Measurements from ENCODE around the gene CCDC154.

The CCDC154 gene

GRCh38 chr16:1466968-1467521 is 22.7 kb upstream of the CCDC154 start:
- peak overlapping the region; percentile 75 for H3K27ac Mint-ChIP-seq
- no peak for DNase-seq
- H3K9me3 Mint-ChIP-seq = no peaks in the 10 kb centered on the region
- H3K36me3 Mint-ChIP-seq = peaks cover 11 to 29% of the 10 kb centered on the region in 2 donors
- no peaks in the 10 kb centered on the region for H3K27me3 Mint-ChIP-seq
- no peak for ATAC-seq (replicated peaks)
- H3K4me3 Mint-ChIP-seq = no peak overlapping the region
- peaks cover 31 to 41% of the 10 kb centered on the region in 2 donors for H3K4me1 Mint-ChIP-seq

DNA sequence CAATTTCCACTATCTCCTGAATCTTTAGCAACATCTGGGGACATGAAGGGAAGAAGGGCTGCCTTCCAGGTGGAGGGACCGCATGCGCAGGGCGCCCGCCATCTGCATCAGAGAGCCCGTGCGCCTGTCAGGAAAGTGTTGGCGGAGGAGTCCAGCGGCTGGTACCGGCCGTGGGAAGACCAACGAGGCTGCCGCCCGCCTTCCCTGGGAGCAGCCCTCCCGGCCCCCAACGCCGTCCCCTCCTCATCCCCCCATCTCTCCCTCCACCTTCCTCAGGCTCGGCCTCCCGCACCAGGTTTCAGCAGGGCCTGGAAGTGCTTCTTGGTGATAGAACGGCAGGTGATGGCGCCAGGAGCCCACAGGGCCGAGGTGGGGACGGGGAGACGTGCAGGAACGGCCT is 21.7 kb upstream of the CCDC154 start:
- Mint-ChIP-seq H3K27ac (peak overlapping the region; percentile 57), H3K4me3 (no peak overlapping the region), H3K4me1 (peaks cover 22 to 31% of the 10 kb centered on the region in 2 donors), H3K36me3 (peaks cover 15 to 33% of the 10 kb centered on the region in 2 donors), H3K27me3 (no peaks in the 10 kb centered on the region), H3K9me3 (no peaks in the 10 kb centered on the region)
- DNase-seq = no peak
- ATAC-seq (replicated peaks) = no peak

GRCh38 chr16:1465567-1465915 is 21.2 kb upstream of the CCDC154 start:
- H3K27ac Mint-ChIP-seq = peak overlapping the region; percentile 54
- no peaks in the 10 kb centered on the region for H3K9me3 Mint-ChIP-seq
- H3K4me3 Mint-ChIP-seq = no peak overlapping the region
- no peaks in the 10 kb centered on the region for H3K27me3 Mint-ChIP-seq
- peaks cover 18 to 34% of the 10 kb centered on the region in 2 donors for H3K36me3 Mint-ChIP-seq
- DNase-seq (no peak), ATAC-seq (replicated peaks) (no peak)
- H3K4me1 Mint-ChIP-seq = peaks cover 17 to 26% of the 10 kb centered on the region in 2 donors

GRCh38 chr16:1464894-1465566 is 20.7 kb upstream of the CCDC154 start:
- H3K27ac Mint-ChIP-seq = peak overlapping the region; percentile 60

DNA sequence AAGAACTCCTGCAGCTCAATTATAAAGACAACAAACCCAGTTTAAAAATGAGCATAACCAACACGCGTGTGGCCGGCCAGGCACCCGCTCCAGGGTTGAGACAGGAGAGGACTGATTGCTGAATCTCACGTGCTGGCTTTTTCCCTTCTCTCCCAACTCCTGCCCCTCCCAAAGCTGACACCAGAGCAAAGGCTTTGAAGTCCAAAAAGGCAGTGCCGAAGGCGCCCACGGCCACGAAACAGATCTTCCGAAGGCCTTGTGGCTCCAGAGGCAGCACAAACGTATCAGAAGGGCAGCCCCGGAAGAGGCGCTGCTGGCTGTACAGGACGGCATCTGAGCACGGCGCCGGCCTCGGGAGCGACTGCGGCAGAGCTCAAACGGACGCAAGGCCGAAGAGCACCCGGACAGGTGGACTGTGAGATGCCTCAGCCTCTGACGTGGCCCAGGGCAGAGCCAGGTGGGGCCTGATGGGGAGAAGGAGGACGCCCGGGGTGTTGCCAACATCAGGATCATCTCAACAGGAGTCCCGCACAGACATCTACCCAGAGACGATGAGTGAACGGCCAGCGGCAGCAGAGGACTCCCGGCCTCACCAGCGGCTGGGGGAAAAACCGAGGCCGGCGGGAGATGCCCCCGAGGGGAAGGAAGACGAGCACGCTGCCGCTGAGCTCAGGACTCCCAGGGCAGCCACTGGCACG is 20.0 kb upstream of the CCDC154 start:
- no peak overlapping the region for H3K27ac Mint-ChIP-seq
- no peak for ATAC-seq (replicated peaks)
- H3K27me3 Mint-ChIP-seq = no peaks in the 10 kb centered on the region
- DNase-seq = no peak
- peaks cover 21 to 44% of the 10 kb centered on the region in 2 donors for H3K36me3 Mint-ChIP-seq
- H3K4me3 Mint-ChIP-seq = no peak overlapping the region
- no peaks in the 10 kb centered on the region for H3K9me3 Mint-ChIP-seq
- peaks cover 16 to 22% of the 10 kb centered on the region in 2 donors for H3K4me1 Mint-ChIP-seq

More at GRCh38 chr16:1464894-1465566, 20.7 kb upstream of the CCDC154 start:
- H3K36me3 Mint-ChIP-seq = peaks cover 18 to 39% of the 10 kb centered on the region in 2 donors
- H3K4me1 Mint-ChIP-seq = peaks cover 17 to 23% of the 10 kb centered on the region in 2 donors
- DNase-seq (no peak), ATAC-seq (replicated peaks) (no peak)
- no peaks in the 10 kb centered on the region for H3K9me3 Mint-ChIP-seq
- no peak overlapping the region for H3K4me3 Mint-ChIP-seq
- H3K27me3 Mint-ChIP-seq = no peaks in the 10 kb centered on the region

GRCh38 chr16:1461146-1461545 is 16.8 kb upstream of the CCDC154 start:
- DNase-seq (no peak), ATAC-seq (replicated peaks) (no peak)
- peaks cover 33 to 45% of the 10 kb centered on the region in 2 donors for H3K36me3 Mint-ChIP-seq
- H3K9me3 Mint-ChIP-seq = no peaks in the 10 kb centered on the region
- no peak overlapping the region for H3K4me3 Mint-ChIP-seq
- H3K27me3 Mint-ChIP-seq = no peaks in the 10 kb centered on the region
- H3K4me1 Mint-ChIP-seq = peaks cover 24 to 26% of the 10 kb centered on the region in 2 donors
- no peak overlapping the region for H3K27ac Mint-ChIP-seq

DNA sequence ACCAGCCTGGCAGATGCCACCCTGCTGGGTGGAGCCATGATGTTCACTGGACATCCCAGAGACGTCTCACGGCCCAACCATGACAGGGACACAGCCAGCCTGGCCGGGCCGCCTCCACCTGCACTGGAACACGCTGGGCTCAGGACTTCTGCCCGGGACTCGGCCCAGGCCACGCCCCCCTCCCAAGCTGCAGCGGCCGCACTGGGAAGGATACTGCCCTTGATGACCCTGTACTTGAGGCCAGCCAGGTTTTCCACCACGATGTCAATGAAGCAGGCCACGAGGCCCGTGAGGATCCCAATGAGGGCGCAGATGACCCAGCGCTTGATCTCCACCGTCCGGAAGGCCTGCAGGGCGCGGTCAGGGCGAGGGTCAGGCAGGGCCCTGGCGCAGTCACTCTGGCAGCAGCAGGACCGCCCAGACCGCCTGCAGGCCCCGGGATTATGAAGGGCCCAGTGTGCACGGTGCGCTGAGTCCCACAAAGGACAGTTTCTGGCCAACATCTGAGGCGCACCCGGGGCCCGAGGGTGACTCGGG is 16.3 kb upstream of the CCDC154 start:
- Mint-ChIP-seq H3K27ac (peak overlapping the region; percentile 93), H3K4me3 (no peak overlapping the region), H3K4me1 (peaks cover 24 to 26% of the 10 kb centered on the region in 2 donors), H3K27me3 (no peaks in the 10 kb centered on the region), H3K9me3 (no peaks in the 10 kb centered on the region), H3K36me3 (peaks cover 34 to 45% of the 10 kb centered on the region in 2 donors)
- ATAC-seq (replicated peaks) = no peak
- DNase-seq = no peak

GRCh38 chr16:1459967-1460366 is 15.6 kb upstream of the CCDC154 start:
- peaks cover 37 to 47% of the 10 kb centered on the region in 2 donors for H3K36me3 Mint-ChIP-seq
- ATAC-seq (replicated peaks) = no peak
- H3K27ac Mint-ChIP-seq = peak overlapping the region; percentile 93
- H3K9me3 Mint-ChIP-seq = no peaks in the 10 kb centered on the region
- no peaks in the 10 kb centered on the region for H3K27me3 Mint-ChIP-seq
- no peak for DNase-seq
- H3K4me3 Mint-ChIP-seq = no peak overlapping the region
- peaks cover 23 to 26% of the 10 kb centered on the region in 2 donors for H3K4me1 Mint-ChIP-seq

GRCh38 chr16:1458977-1459341 is 14.6 kb upstream of the CCDC154 start:
- peak overlapping the region; percentile 99 for H3K27ac Mint-ChIP-seq
- ATAC-seq (replicated peaks) = peak; percentile 95 to 96
- no peaks in the 10 kb centered on the region for H3K9me3 Mint-ChIP-seq
- H3K36me3 Mint-ChIP-seq = peaks cover 38 to 50% of the 10 kb centered on the region in 2 donors
- peak; percentile 76 for DNase-seq
- H3K27me3 Mint-ChIP-seq = no peaks in the 10 kb centered on the region
- peaks cover 19 to 26% of the 10 kb centered on the region in 2 donors for H3K4me1 Mint-ChIP-seq
- peak overlapping the region; percentile 72 to 75 for H3K4me3 Mint-ChIP-seq

- ATAC-seq (replicated peaks) = peak; percentile 76 to 81
- Mint-ChIP-seq H3K9me3 (no peaks in the 10 kb centered on the region), H3K36me3 (peaks cover 41 to 51% of the 10 kb centered on the region in 2 donors), H3K27ac (peak overlapping the region; percentile 99), H3K4me3 (peak overlapping the region; percentile 72 to 75), H3K4me1 (peaks cover 19 to 26% of the 10 kb centered on the region in 2 donors), H3K27me3 (no peaks in the 10 kb centered on the region)
- peak; percentile 48 for DNase-seq
Measured at GRCh38 chr16:1458336-1458976, 14.1 kb upstream of the CCDC154 start.

DNA sequence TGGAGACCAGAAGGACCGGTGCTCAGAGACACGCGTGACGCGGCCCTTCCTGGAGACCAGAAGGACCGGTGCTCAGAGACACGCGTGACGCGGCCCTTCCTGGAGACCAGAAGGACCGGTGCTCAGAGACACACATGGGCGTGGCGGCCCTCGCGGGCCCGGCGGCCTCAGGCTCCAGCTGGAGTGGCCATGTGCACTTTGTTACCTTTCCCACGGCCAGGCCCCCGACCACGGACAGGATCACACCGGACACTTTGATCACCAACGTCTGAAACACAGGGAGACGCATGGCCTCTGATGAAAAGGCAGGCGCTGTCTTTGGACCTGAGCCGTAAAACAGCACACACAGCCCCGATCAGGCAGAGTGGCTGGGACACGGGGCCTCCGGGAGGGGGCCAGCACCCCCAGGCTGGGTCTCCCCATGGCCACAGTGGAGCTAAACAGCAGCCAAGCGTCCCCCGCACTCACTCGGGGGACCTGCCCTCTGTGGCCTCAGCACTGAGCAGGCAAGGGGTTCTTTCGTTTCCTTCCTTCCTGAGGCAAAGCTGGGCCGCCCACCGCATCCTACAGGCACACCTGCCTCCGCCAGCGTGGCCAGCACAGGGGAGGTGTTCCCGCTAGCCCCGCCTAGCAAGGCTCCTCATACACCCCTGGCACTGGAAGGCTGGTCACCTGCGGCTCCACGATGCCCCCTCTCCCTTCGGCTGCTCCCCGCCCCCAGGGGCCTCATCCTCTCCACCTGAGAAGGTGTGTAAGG is 13.3 kb upstream of the CCDC154 start:
- H3K36me3 Mint-ChIP-seq = peaks cover 42 to 45% of the 10 kb centered on the region in 2 donors
- H3K9me3 Mint-ChIP-seq = no peaks in the 10 kb centered on the region
- peaks cover 19 to 26% of the 10 kb centered on the region in 2 donors for H3K4me1 Mint-ChIP-seq
- peak overlapping the region; percentile 99 for H3K27ac Mint-ChIP-seq
- H3K27me3 Mint-ChIP-seq = no peaks in the 10 kb centered on the region
- ATAC-seq (replicated peaks) = peak in 1 of 2 donors; percentile 35
- no peak for DNase-seq
- H3K4me3 Mint-ChIP-seq = no peak overlapping the region

GRCh38 chr16:1456951-1457350 is 12.6 kb upstream of the CCDC154 start:
- peaks cover 40 to 45% of the 10 kb centered on the region in 2 donors for H3K36me3 Mint-ChIP-seq
- no peak for ATAC-seq (replicated peaks)
- H3K27me3 Mint-ChIP-seq = no peaks in the 10 kb centered on the region
- H3K4me1 Mint-ChIP-seq = peaks cover 19 to 26% of the 10 kb centered on the region in 2 donors
- no peaks in the 10 kb centered on the region for H3K9me3 Mint-ChIP-seq
- H3K27ac Mint-ChIP-seq = no peak overlapping the region
- no peak for DNase-seq
- H3K4me3 Mint-ChIP-seq = no peak overlapping the region

DNA sequence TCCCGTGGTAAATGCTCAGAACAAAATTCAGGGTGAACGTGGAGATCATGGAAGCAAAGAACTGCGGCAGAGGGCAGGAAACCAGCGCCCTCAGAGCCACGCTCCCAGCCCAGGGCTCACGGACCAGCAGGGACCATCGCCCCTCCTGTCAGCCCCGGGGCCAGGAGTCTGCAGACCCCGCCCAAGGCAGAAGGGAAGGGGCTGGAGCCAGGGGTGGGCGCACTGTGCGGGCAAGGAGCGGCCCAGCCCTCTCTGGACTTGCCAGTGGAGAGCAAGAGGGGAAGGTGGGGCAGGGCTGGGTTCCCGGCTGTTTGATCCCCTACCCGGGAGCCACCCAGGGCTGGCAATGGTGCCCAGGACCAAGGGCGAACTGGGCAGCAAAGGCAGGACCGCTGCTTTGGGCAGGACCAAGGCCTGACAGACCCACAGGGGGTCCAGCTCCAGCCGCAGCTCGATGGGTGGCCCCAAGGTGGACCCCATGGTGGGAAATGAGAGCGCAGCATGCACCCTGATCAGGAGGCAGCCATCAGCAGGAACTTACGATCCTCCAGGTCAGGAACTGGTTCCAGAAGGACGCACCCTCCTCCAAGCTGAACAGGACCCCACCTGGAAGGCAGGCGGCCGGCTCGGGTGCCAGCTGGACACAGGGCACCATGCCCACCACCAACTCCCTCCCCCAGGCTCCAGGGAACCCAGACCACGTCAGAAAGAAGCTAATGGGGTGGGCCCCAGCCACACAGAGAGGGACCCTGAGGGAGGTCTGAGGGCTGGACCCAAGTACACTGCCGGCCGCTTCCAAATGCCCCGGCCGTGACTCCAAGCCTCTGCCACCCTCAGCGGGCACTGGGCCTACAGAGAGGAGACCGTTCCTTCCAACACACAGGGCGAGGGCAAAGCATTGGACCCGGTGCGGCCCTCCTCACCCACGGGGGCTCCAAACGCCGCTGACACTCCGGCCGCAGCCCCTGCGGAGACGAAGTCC is 11.1 kb upstream of the CCDC154 start:
- ATAC-seq (replicated peaks) (no peak), DNase-seq (no peak)
- H3K4me3 Mint-ChIP-seq = no peak overlapping the region
- no peaks in the 10 kb centered on the region for H3K27me3 Mint-ChIP-seq
- peaks cover 40 to 46% of the 10 kb centered on the region in 2 donors for H3K36me3 Mint-ChIP-seq
- peaks cover 19 to 26% of the 10 kb centered on the region in 2 donors for H3K4me1 Mint-ChIP-seq
- H3K27ac Mint-ChIP-seq = no peak overlapping the region
- no peaks in the 10 kb centered on the region for H3K9me3 Mint-ChIP-seq

Measured in stimulated activated naive B cell treated with anti-CD40 and anti-IgM and Interleukin-4, amounts not matched to agents 10 μg/mL and 1 μg/mL and 100 μg/mL, for 72 hours (primary cell).